ENCODE data around the gene ZSWIM5. TPM values are rescaled to one million over a fixed set of nuclear protein-coding genes. Genes with fewer than 3 reads are reported as not detected.

ZSWIM5 gene
- total and polyA plus RNA-seq, 2 of the 8 experiments (the other 6 are each of a cell fraction or from before 2014, with no cell fraction given) = 2.5 to 3.9 TPM

DNA sequence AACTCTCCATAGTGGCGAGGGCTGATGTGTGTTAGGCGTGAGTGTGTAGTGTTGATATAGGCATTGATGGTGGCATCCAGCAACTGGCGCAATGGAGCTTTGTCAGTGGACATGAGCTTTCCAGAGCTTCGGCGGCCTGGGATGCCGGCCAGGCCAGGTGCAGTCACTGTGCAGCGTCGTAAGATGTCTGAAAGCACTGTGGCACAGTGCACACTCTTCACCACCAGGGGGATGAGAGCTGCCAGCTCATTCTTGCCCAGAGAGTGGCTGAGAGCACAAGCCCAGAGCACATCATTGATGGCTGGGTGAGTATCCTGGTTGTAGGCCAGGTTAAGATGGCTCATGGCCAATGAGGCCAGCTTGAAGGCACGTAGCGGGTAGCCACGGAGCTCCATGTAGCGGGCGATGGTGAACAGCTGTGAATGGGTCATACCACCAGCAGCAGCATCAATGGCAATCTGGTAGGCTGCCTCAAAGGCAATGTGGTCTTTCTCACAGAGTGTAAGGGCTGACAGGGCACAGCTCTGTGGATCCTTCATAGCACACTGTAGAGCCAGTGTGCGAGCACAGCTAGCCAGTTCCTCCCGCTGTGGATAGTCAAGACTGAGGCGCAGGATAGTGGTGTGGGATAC lies 187.7 kb downstream of the ZSWIM5 start:
- no peak overlapping the region for H2BK120ac ChIP-seq (replicated peaks; ENCODE audit: low read depth, low read length)
- peak; percentile 48; the same call in 1 of the 2 replicates for TF ChIP-seq MAX (IDR thresholded peaks at IDR 0.05)
- 0 out of 2 replicates have a peak, but pooled peaks have one; percentile 35 for TF ChIP-seq TEAD4 (IDR thresholded peaks at IDR 0.05; ENCODE audit: low read depth, low read length)
- 0 out of 2 replicates have a peak, but pooled peaks have one; percentile 12 for TF ChIP-seq BACH1 (IDR thresholded peaks at IDR 0.05; ENCODE audit: low read length)
- no peak for TF ChIP-seq HDAC2 (IDR thresholded peaks at IDR 0.05; ENCODE audit: borderline replicate concordance in 1 of 2, low read depth in 2 of 2, low read length in 2 of 2)
- no peak for TF ChIP-seq SRF (IDR thresholded peaks at IDR 0.05; ENCODE audit: low read depth, low read length)
- TF ChIP-seq, protein P1, sequence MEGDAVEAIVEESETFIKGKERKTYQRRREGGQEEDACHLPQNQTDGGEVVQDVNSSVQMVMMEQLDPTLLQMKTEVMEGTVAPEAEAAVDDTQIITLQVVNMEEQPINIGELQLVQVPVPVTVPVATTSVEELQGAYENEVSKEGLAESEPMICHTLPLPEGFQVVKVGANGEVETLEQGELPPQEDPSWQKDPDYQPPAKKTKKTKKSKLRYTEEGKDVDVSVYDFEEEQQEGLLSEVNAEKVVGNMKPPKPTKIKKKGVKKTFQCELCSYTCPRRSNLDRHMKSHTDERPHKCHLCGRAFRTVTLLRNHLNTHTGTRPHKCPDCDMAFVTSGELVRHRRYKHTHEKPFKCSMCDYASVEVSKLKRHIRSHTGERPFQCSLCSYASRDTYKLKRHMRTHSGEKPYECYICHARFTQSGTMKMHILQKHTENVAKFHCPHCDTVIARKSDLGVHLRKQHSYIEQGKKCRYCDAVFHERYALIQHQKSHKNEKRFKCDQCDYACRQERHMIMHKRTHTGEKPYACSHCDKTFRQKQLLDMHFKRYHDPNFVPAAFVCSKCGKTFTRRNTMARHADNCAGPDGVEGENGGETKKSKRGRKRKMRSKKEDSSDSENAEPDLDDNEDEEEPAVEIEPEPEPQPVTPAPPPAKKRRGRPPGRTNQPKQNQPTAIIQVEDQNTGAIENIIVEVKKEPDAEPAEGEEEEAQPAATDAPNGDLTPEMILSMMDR (IDR thresholded peaks at IDR 0.05; ENCODE audit: control extremely low read depth in 1 of 3, insufficient read depth in 1 of 3, low read depth in 1 of 3, low read length in 3 of 3) = peak; percentile 87 to 97 (median 96)
- TF ChIP-seq CREB1 (IDR thresholded peaks at IDR 0.05) = 0 out of 2 replicates have a peak, but pooled peaks have one; percentile 19
- TF ChIP-seq SIN3A (conservative IDR thresholded peaks at IDR 0.05 in 1 of 2, IDR thresholded peaks at IDR 0.05 in 1 of 2; ENCODE audit: low read depth in 1 of 2, low read length in 2 of 2) = peak in 1 of 2 experiments; percentile 57; a peak in 1 of 4 replicates

More for the DNA sequence above, 187.7 kb downstream of the ZSWIM5 start:
- Histone ChIP-seq H3K18ac (ENCODE audit: extremely low read depth, low read length) (no peak overlapping the region), H3K79me2 (ENCODE audit: control insufficient read depth in 1 of 2, insufficient read depth in 2 of 2, low read length in 2 of 2) (no peaks in the 10 kb centered on the region; a peak in 1 of 4 replicates), H2AK5ac (ENCODE audit: low read depth, low read length) (no peak overlapping the region), H3K4ac (replicated peaks; ENCODE audit: insufficient read length, low read depth, low read length) (peak overlapping the region; percentile 91), H3K23me2 (ENCODE audit: low read depth, low read length) (no peaks in the 10 kb centered on the region), H3K4me3 (ENCODE audit: extremely low read depth in 1 of 4, insufficient read depth in 2 of 4, low read depth in 3 of 4, low read length in 4 of 4) (no peak overlapping the region), H2BK15ac (ENCODE audit: low read length) (no peak overlapping the region), H2BK12ac (ENCODE audit: low read depth, low read length) (no peak overlapping the region; the same call in 1 of the 2 replicates), H4K8ac (ENCODE audit: extremely low read depth, insufficient read depth, low read length) (peak overlapping the region; percentile 38; the same call in 1 of the 2 replicates), H4K91ac (replicated peaks; ENCODE audit: insufficient read length, low read length) (no peak overlapping the region), H4K20me1 (replicated peaks in 1 of 2; ENCODE audit: control insufficient read depth in 1 of 2, insufficient read depth in 2 of 2, low read length in 2 of 2) (peaks cover 0 to 2% of the 10 kb centered on the region in 2 experiments), H3K9ac (replicated peaks in 1 of 4; ENCODE audit: extremely low read depth in 1 of 4, low read depth in 3 of 4, low read length in 3 of 4) (no peak overlapping the region), H3K4me1 (replicated peaks in 1 of 4; ENCODE audit: control insufficient read depth in 3 of 4, insufficient read depth in 4 of 4, low read length in 3 of 4) (no peaks in the 10 kb centered on the region), H3K9me3 (ENCODE audit: insufficient read depth in 2 of 2, low read depth in 1 of 2, low read length in 1 of 2) (no peaks in the 10 kb centered on the region), H3K36me3 (ENCODE audit: control insufficient read depth in 2 of 4, insufficient read depth in 4 of 4, low read length in 3 of 4) (0 out of 8 replicates have a peak, but pooled peaks cover 0 to 4% (median 1%) of the 10 kb centered on the region in 4 experiments), H3K4me2 (ENCODE audit: insufficient read depth in 1 of 2, low read depth in 2 of 2, low read length in 2 of 2) (no peak overlapping the region), H3K23ac (ENCODE audit: insufficient read length) (no peak overlapping the region), H2AFZ (ENCODE audit: low read length) (0 out of 2 replicates have a peak overlapping the region, but pooled peaks have one; percentile 8), H3K27ac (ENCODE audit: low read depth, low read length) (no peak overlapping the region), H3K14ac (ENCODE audit: insufficient read length) (no peak overlapping the region), H2BK20ac (ENCODE audit: low read length) (no peak overlapping the region), H4K5ac (ENCODE audit: insufficient read length, low read depth, low read length) (no peak overlapping the region), H3K56ac (replicated peaks; ENCODE audit: insufficient read length, low read depth, low read length) (no peak overlapping the region), H2BK5ac (ENCODE audit: low read depth, low read length) (no peak overlapping the region), H3K27me3 (replicated peaks in 1 of 4; ENCODE audit: control insufficient read depth in 3 of 4, extremely low read depth in 1 of 4, insufficient read depth in 3 of 4, low read length in 3 of 4) (no peaks in the 10 kb centered on the region), H3K79me1 (ENCODE audit: low read depth, low read length) (no peaks in the 10 kb centered on the region)
- ChIA-PET POLR2A (ENCODE audit: partially characterized antibody) (interaction anchor here (0.5 to 1.2 kb wide), 7 partner anchors 8 to 285 kb away, joined by 3 to 6 read pairs (median 3); partner anchors contain the start of gene PLK3), CTCF (ENCODE audit: partially characterized antibody) (interaction anchor here (0.6 to 15.4 kb wide), 52 partner anchors 8 to 1535 kb away, joined by 3 to 424 read pairs (median 4); partner anchors contain the start of genes HECTD3, MUTYH, PTCH2 and TESK2)
- peak; percentile 88 for FAIRE-seq
- WGBS, 2 experiments (ENCODE audit: extremely low coverage in 1 of 2, insufficient coverage in 1 of 2, insufficient read length in 1 of 2, insufficient replicate concordance in 2 of 2, low coverage in 1 of 2, low lambda C conversion rate in 2 of 2, missing lambda C conversion rate in 1 of 2) = 85% methylated on average over 16 of the region's 16 CpGs; no CpG with 5 or more reads in 1 of the 2 experiments
- DNase-seq (ENCODE audit: low read depth in 1 of 2, low spot score in 2 of 2) = peak in 1 of 2 experiments; percentile 79
